HEK293 (cell line): ENCODE data around the gene MAPK11.

Source experiments
- CTCF ChIA-PET: fragments of 350-600 bp; formaldehyde crosslinking; extraction: SDS; loops from one replicate; lab custom pipeline; 2021; ENCODE audit warnings: antibody characterized with exemption; lab: Yijun Ruan, JAX
- POLR2A ChIA-PET: fragments of 300-600 bp; formaldehyde crosslinking; extraction: SDS; loops from one replicate; lab custom pipeline; 2020; ENCODE audit warnings: antibody characterized with exemption, inconsistent platforms; lab: Yijun Ruan, JAX
- H3K27ac ChIP-seq: fragments of 200-500 bp; sonication (Bioruptor generic); 2 replicates; pipeline ENCODE4 v1.5.1; 2014; ENCODE audit warnings: low read depth, low read length, control low read depth, inconsistent platforms; ENCODE audit errors: extremely low read depth
- H3K36me3 ChIP-seq, 2 experiments: fragments of 200-500 bp in 1 of 2; sonication (Bioruptor generic) in 1 of 2; 1 replicate in 1 of 2; 2 replicates in 1 of 2; pipeline ENCODE4 v1.5.1; 2014 to 2017; ENCODE audit warnings: inconsistent platforms in 2 of 2, low read length in 2 of 2; ENCODE audit not compliant: control insufficient read depth in 2 of 2, insufficient read depth in 1 of 2
- H3K4me1 ChIP-seq: fragments of 200-500 bp; sonication (Bioruptor generic); 2 replicates; pipeline ENCODE4 v1.5.1; 2014; ENCODE audit warnings: mild to moderate bottlenecking, low read length, inconsistent platforms; ENCODE audit not compliant: control insufficient read depth, insufficient read depth
- H3K4me3 ChIP-seq: 2 replicates; pipeline ENCODE4 v1.5.1; 2011; ENCODE audit warnings: low read depth, mild to moderate bottlenecking, control low read depth, low read length, moderate library complexity
- H3K9me3 ChIP-seq: fragments of 200-500 bp; sonication (Bioruptor generic); 2 replicates; pipeline ENCODE4 v1.5.1; 2014; ENCODE audit warnings: low read depth, low read length, inconsistent platforms; ENCODE audit not compliant: control insufficient read depth, insufficient read depth
- CTCF ChIP-seq: fragments of 450-650 bp; formaldehyde crosslinking; IDR thresholded peaks from 2 replicates; pipeline ENCODE4 v1.5.1; 2016; ENCODE audit warnings: missing biosample characterization, missing genetic modification characterization
- EGR2 ChIP-seq: fragments of 450-650 bp; formaldehyde crosslinking; IDR thresholded peaks from 2 replicates; pipeline ENCODE4 v1.5.1; 2016; ENCODE audit warnings: low read depth, missing biosample characterization, missing genetic modification characterization
- TCF7L2 ChIP-seq: IDR thresholded peaks from 2 replicates; pipeline ENCODE4 v1.6.1; 2011; ENCODE audit warnings: low read depth, mild to moderate bottlenecking, inconsistent platforms, low read length, moderate library complexity, borderline replicate concordance
- ZBTB6 ChIP-seq: fragments of 450-650 bp; formaldehyde crosslinking; IDR thresholded peaks from 2 replicates; pipeline ENCODE4 v1.5.1; 2017; ENCODE audit warnings: missing biosample characterization, missing genetic modification characterization
- ZNF155 ChIP-seq: fragments of 450-650 bp; formaldehyde crosslinking; IDR thresholded peaks from 2 replicates; pipeline ENCODE4 v1.5.1; 2016; ENCODE audit warnings: missing biosample characterization, missing genetic modification characterization
- ZNF174 ChIP-seq: fragments of 450-650 bp; formaldehyde crosslinking; IDR thresholded peaks from 2 replicates; pipeline ENCODE4 v1.5.0; 2017; ENCODE audit warnings: missing biosample characterization, mild to moderate bottlenecking, missing genetic modification characterization
- ZNF18 ChIP-seq: fragments of 450-650 bp; formaldehyde crosslinking; IDR thresholded peaks from 2 replicates; pipeline ENCODE4 v1.5.1; 2016; ENCODE audit warnings: missing biosample characterization, missing genetic modification characterization
- ZNF2 ChIP-seq: fragments of 450-650 bp; formaldehyde crosslinking; IDR thresholded peaks from 2 replicates; pipeline ENCODE4 v1.5.1; 2016; ENCODE audit warnings: missing biosample characterization, missing genetic modification characterization
- ZNF37A ChIP-seq: fragments of 450-650 bp; IDR thresholded peaks from 2 replicates; pipeline ENCODE4 v1.5.1; 2018; ENCODE audit warnings: missing biosample characterization, missing genetic modification characterization
- ZNF398 ChIP-seq: fragments of 450-650 bp; formaldehyde crosslinking; IDR thresholded peaks from 2 replicates; pipeline ENCODE4 v1.5.1; 2017; ENCODE audit warnings: missing biosample characterization, missing genetic modification characterization
- ZNF473 ChIP-seq: fragments of 450-650 bp; formaldehyde crosslinking; IDR thresholded peaks from 2 replicates; pipeline ENCODE4 v1.5.1; 2017; ENCODE audit warnings: missing biosample characterization, missing genetic modification characterization
- ZNF510 ChIP-seq: fragments of 450-650 bp; formaldehyde crosslinking; IDR thresholded peaks from 2 replicates; pipeline ENCODE4 v1.5.1; 2018; ENCODE audit warnings: mild to moderate bottlenecking, missing genetic modification characterization, missing biosample characterization; ENCODE audit not compliant: insufficient replicate concordance
- ZNF692 ChIP-seq: fragments of 450-650 bp; formaldehyde crosslinking; IDR thresholded peaks from 2 replicates; pipeline ENCODE4 v1.5.1; 2016; ENCODE audit warnings: missing biosample characterization, missing genetic modification characterization

The MAPK11 gene

GRCh38 chr22:50229370-50229769 lies 40.8 kb downstream of the MAPK11 start (continued):
- TF ChIP-seq ZBTB6 (tag by site-specific recombination) (no peak), ZNF510 (tag by site-specific recombination) (no peak), ZNF692 (no peak), TCF7L2 (no peak), ZNF37A (tag by site-specific recombination) (no peak), ZNF18 (tag by site-specific recombination) (no peak)
- TF ChIP-seq, all 188 proteins: peak for 0

GRCh38 chr22:50228366-50228765 lies 41.8 kb downstream of the MAPK11 start:
- Histone ChIP-seq H3K9me3 (no peaks in the 10 kb centered on the region), H3K27ac (no peak overlapping the region), H3K36me3 (peaks cover 31 to 74% of the 10 kb centered on the region in 2 experiments), H3K4me1 (no peaks in the 10 kb centered on the region), H3K4me3 (no peak overlapping the region)
- ChIA-PET CTCF (interaction anchor here (0.7 to 1.0 kb wide), 2 partner anchors 10 to 80 kb away, joined by 3 read pairs; no protein-coding TSS in a partner anchor), POLR2A (no interaction called here)
- TF ChIP-seq CTCF (tag by site-specific recombination) (no peak), ZNF2 (no peak), ZNF398 (tag by site-specific recombination) (no peak), ZNF692 (no peak), ZNF174 (tag by site-specific recombination) (no peak), EGR2 (no peak; the same call in none of the 2 replicates), ZNF155 (tag by site-specific recombination) (no peak), ZNF473 (tag by site-specific recombination) (no peak)
